Vagina (tissue), 2 donors: ENCODE results near the gene PARVB. TPM values are rescaled to one million over a fixed set of nuclear protein-coding genes. Genes with fewer than 3 reads are reported as not detected.
"Not testable (repeated sequence)": the region's sequence is repeated elsewhere in the genome, so short reads cannot be mapped to it uniquely, and the experiment has no call there.

ENCODE experiments used
- DNase-seq, 2 donors: peaks; one replicate each; pipeline ENCODE4 v3.0.0-alpha.2; 2017; ENCODE audit errors: extremely low spot score in 2 of 2
- H3K27ac ChIP-seq: fragments of 200-600 bp; sonication (generic); one replicate; pipeline ENCODE4 v1.5.1; 2019
- H3K27me3 ChIP-seq: fragments of 200-600 bp; sonication (generic); one replicate; pipeline ENCODE4 v1.5.1; 2019
- H3K36me3 ChIP-seq, 2 donors: fragments of 200-600 bp; sonication (generic); one replicate each; pipeline ENCODE4 v1.5.1; 2017 to 2019
- H3K4me1 ChIP-seq: fragments of 200-600 bp; sonication (generic); one replicate; pipeline ENCODE4 v1.5.1; 2019
- H3K4me3 ChIP-seq, 2 donors: fragments of 200-600 bp; sonication (generic); 1 replicate in 1 of 2; 2 replicates in 1 of 2; pipeline ENCODE4 v1.5.1; 2016 to 2019
- H3K9me3 ChIP-seq: fragments of 200-600 bp; sonication (generic); one replicate; pipeline ENCODE4 v1.5.1; 2019
- POLR2A ChIP-seq, 2 donors: fragments of 450-650 bp; IDR thresholded peaks; one replicate each; pipeline ENCODE4 v1.6.1; 2017; ENCODE audit warnings: antibody characterized with exemption in 2 of 2, mild to moderate bottlenecking in 2 of 2, moderate library complexity in 2 of 2
- POLR2AphosphoS5 ChIP-seq, 2 donors: sonication (generic); formaldehyde crosslinking; IDR thresholded peaks; one replicate each; pipeline ENCODE4 v1.9.0; 2017; ENCODE audit warnings: antibody characterized with exemption in 2 of 2, mild to moderate bottlenecking in 2 of 2, low read depth in 1 of 2; ENCODE audit not compliant: insufficient read depth in 1 of 2
- intact Hi-C: fragments of 100-400 bp; cut with DNase I; formaldehyde crosslinking; loops from one replicate; pipeline ENCODE4 v1.15.1; 2023
- total RNA-seq: library from RNA; depleted of rRNA; stranded (reverse); fragments of >200 nt; gene quantifications from one replicate; pipeline ENCODE4 v1.2.3, GENCODE V29; 2016
- TF ChIP-seq, protein P1 (sequence below), 3 experiments: fragments of 450-650 bp in 2 of 3; fragments of 200-600 bp in 1 of 3; sonication (generic) in 1 of 3; IDR thresholded peaks; one replicate each; pipeline ENCODE4 v1.5.1; 2017 to 2019; ENCODE audit warnings: antibody characterized with exemption in 3 of 3, mild to moderate bottlenecking in 2 of 3, moderate library complexity in 2 of 3

PARVB gene
- total RNA-seq, 1 donor from 2014 or later = 11.3 TPM

DNA sequence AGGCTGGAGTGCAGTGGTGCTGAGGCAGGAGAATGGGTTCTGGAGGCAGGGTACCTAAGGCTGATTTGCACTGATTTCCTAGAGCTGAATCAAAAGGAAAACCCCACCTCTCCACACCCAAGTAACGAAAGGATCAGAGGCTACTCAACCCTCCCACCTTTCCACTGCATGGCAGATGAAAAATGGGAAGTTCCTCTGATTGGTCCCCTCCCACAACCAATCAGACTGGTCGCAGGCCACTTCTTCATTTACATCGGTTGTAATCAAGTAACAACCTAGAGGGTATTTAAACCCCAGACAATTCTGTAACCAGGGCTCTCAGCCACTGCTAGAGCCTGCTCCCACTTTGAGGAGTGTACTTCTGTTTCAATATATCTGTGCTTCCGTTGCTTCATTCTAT is 18.6 kb upstream of the PARVB start:
- Histone ChIP-seq H3K36me3 (no peaks in the 10 kb centered on the region), H3K27ac (no peak overlapping the region), H3K27me3 (no peaks in the 10 kb centered on the region), H3K4me3 (no peak overlapping the region), H3K9me3 (no peaks in the 10 kb centered on the region), H3K4me1 (no peaks in the 10 kb centered on the region)
- no peak for DNase-seq
- TF ChIP-seq POLR2AphosphoS5 (IDR thresholded peaks at IDR 0.05; ENCODE audit: insufficient read depth in 1 of 2, low read depth in 1 of 2) = no peak
- TF ChIP-seq, protein P1, sequence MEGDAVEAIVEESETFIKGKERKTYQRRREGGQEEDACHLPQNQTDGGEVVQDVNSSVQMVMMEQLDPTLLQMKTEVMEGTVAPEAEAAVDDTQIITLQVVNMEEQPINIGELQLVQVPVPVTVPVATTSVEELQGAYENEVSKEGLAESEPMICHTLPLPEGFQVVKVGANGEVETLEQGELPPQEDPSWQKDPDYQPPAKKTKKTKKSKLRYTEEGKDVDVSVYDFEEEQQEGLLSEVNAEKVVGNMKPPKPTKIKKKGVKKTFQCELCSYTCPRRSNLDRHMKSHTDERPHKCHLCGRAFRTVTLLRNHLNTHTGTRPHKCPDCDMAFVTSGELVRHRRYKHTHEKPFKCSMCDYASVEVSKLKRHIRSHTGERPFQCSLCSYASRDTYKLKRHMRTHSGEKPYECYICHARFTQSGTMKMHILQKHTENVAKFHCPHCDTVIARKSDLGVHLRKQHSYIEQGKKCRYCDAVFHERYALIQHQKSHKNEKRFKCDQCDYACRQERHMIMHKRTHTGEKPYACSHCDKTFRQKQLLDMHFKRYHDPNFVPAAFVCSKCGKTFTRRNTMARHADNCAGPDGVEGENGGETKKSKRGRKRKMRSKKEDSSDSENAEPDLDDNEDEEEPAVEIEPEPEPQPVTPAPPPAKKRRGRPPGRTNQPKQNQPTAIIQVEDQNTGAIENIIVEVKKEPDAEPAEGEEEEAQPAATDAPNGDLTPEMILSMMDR (IDR thresholded peaks at IDR 0.05) = no peak
- TF ChIP-seq POLR2A (IDR thresholded peaks at IDR 0.05) = no peak
- intact Hi-C loops = no loop called here

DNA sequence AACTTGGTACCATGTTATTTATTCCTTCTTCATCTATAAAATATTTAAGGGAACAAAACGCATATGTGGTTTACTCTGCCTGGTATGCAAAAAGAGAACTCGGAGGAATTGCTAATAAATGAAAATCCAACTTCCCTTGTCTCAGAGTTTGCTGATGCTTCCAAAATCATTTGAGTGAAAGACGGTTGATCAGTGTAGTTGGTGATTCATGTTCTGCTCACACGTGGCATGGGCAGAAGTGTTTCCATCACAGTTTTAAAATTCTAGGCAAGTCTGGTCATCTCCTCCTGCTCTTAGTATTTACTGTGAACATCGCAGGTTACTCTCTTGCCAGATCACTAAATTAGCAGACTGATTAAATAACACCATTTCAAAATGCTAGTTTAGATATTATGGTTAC is 11.9 kb upstream of the PARVB start:
- no peak for DNase-seq
- H3K27me3 ChIP-seq = no peaks in the 10 kb centered on the region
- no peaks in the 10 kb centered on the region for H3K4me1 ChIP-seq
- intact Hi-C loops = no loop called here
- no peaks in the 10 kb centered on the region for H3K36me3 ChIP-seq
- H3K27ac ChIP-seq = no peak overlapping the region
- no peak overlapping the region for H3K4me3 ChIP-seq
- TF ChIP-seq, protein P1 (IDR thresholded peaks at IDR 0.05) = no peak
- TF ChIP-seq POLR2A (IDR thresholded peaks at IDR 0.05) = no peak
- TF ChIP-seq POLR2AphosphoS5 (IDR thresholded peaks at IDR 0.05; ENCODE audit: insufficient read depth in 1 of 2, low read depth in 1 of 2) = no peak
- H3K9me3 ChIP-seq = no peaks in the 10 kb centered on the region

DNA sequence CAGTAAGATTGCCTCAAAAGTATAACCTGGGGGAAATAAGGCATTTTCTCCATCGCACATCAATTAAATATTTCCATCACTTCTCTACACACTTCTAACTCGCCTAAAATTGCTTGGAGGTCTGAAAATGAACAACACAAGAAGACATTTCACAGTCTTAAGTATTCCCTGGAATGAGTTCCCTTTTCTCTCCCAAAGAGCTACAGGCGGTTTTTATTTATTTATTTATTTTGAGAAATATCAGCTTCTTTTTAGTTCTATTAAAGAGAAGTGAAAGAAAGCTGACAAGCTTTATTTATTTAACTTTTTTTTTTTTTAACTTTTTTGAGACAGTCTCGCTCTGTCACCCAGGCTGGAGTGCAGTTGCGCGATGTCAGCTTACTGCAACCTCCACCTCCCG is 11.5 kb upstream of the PARVB start:
- no peaks in the 10 kb centered on the region for H3K9me3 ChIP-seq
- no peak overlapping the region for H3K27ac ChIP-seq
- H3K36me3 ChIP-seq = no peaks in the 10 kb centered on the region
- TF ChIP-seq POLR2A (IDR thresholded peaks at IDR 0.05) (no peak), POLR2AphosphoS5 (IDR thresholded peaks at IDR 0.05; ENCODE audit: insufficient read depth in 1 of 2, low read depth in 1 of 2) (no peak)
- TF ChIP-seq, protein P1 (IDR thresholded peaks at IDR 0.05) = no peak
- no peaks in the 10 kb centered on the region for H3K4me1 ChIP-seq
- no peak overlapping the region for H3K4me3 ChIP-seq
- no peaks in the 10 kb centered on the region for H3K27me3 ChIP-seq
- DNase-seq = no peak
- intact Hi-C loops = no loop called here

DNA sequence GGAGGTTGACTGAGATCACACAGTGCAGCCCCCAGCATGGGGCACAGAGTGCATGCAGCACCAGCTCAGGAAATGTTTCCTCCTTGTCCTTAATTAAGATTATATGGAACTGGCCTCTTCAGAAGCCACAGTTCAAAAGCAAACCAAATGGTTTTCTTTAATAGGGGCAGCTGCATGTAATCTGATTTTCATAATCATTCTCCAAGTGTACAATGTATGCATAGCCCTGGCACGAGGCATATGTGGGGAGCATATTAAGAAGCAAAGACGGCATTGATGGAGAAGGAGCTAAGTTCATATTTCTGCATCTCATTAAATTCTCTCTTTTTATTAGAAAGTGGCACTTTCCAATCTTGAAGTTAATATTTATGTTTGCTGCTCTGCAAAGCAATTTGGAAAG is 9.9 kb upstream of the PARVB start:
- TF ChIP-seq POLR2A (IDR thresholded peaks at IDR 0.05) = no peak
- TF ChIP-seq, protein P1 (IDR thresholded peaks at IDR 0.05) = no peak
- TF ChIP-seq POLR2AphosphoS5 (IDR thresholded peaks at IDR 0.05; ENCODE audit: insufficient read depth in 1 of 2, low read depth in 1 of 2) = no peak
- no peak overlapping the region for H3K27ac ChIP-seq
- H3K9me3 ChIP-seq = no peaks in the 10 kb centered on the region
- H3K36me3 ChIP-seq = no peaks in the 10 kb centered on the region
- no peaks in the 10 kb centered on the region for H3K27me3 ChIP-seq
- H3K4me3 ChIP-seq = no peak overlapping the region
- no peak for DNase-seq
- intact Hi-C loops = no loop called here
- no peaks in the 10 kb centered on the region for H3K4me1 ChIP-seq

DNA sequence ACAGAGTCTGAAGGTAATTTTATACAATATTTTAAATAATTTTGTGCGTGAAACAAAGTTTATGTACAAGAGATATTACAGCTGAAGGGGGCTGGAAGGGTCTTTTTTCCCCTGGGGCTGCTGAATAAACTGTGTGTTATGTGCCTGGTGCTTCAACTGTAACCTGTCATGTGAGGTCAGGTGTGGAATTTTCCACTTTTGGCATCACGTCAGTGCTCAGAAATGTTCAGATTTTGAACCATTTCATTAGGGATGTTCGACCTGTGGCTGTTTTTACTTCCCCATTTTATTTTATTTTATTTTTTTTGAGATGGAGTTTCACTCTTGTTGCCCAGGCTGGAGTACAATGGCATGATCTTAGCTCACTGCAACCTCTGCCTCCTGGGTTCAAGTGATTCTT is 7.5 kb upstream of the PARVB start:
- H3K4me3 ChIP-seq, DNase-seq, H3K4me1 ChIP-seq, H3K27ac ChIP-seq, H3K36me3 ChIP-seq, H3K27me3 ChIP-seq, intact Hi-C loops, H3K9me3 ChIP-seq: not testable (repeated sequence)

DNA sequence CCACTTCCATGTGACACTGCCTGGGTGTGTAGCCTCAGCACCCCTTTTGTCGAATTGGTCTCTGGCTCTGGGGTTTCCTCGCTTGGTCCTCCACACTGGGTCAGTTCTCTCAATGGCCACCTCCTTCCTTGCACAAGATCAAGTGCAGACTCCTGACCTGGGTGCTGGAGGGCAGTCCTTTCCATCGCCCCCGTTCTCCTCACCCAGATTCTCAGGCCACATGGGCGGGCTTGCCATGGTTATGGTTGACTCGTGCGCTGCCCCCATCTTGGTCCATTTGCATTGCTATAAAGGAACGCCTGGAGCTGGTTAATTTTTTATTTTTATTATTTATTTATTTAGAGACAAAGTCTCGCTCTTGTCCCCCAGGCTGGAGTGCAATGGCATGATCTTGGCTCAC is 5.5 kb upstream of the PARVB start:
- intact Hi-C loops = no loop called here
- DNase-seq = no peak
- Histone ChIP-seq H3K27ac (no peak overlapping the region), H3K36me3 (no peaks in the 10 kb centered on the region), H3K4me1 (peaks cover 17% of the 10 kb centered on the region), H3K27me3 (no peaks in the 10 kb centered on the region), H3K9me3 (no peaks in the 10 kb centered on the region), H3K4me3 (no peak overlapping the region)
- TF ChIP-seq, protein P1 (IDR thresholded peaks at IDR 0.05) = no peak
- TF ChIP-seq POLR2A (IDR thresholded peaks at IDR 0.05) = no peak
- TF ChIP-seq POLR2AphosphoS5 (IDR thresholded peaks at IDR 0.05; ENCODE audit: insufficient read depth in 1 of 2, low read depth in 1 of 2) = no peak
